Brain microvascular endothelial cell (primary cell): ENCODE data around the gene HLA-G.
"Not testable (repeated sequence)": the region's sequence is repeated elsewhere in the genome, so short reads cannot be mapped to it uniquely, and the experiment has no call there.

Experiments
- DNase-seq: peaks from one replicate; pipeline ENCODE4 v3.0.0-alpha.2; 2020
- H3K27ac ChIP-seq: fragments of 250-450 bp; sonication (Bioruptor Pico); 2 replicates; pipeline ENCODE4 v1.5.1; 2020; ENCODE audit warnings: mild to moderate bottlenecking, moderate library complexity
- H3K27me3 ChIP-seq: fragments of 250-450 bp; sonication (Bioruptor Pico); replicated peaks from 2 replicates; pipeline ENCODE4 v1.5.1; 2020; ENCODE audit warnings: mild to moderate bottlenecking
- H3K36me3 ChIP-seq: fragments of 250-450 bp; sonication (Bioruptor Pico); replicated peaks from 2 replicates; pipeline ENCODE4 v1.5.1; 2020; ENCODE audit warnings: mild to moderate bottlenecking
- H3K4me3 ChIP-seq: 2 replicates; pipeline ENCODE4 v1.5.1; 2011; ENCODE audit warnings: low read depth, mild to moderate bottlenecking, control low read depth, low read length, moderate library complexity
- CTCF ChIP-seq: IDR thresholded peaks from 2 replicates; pipeline ENCODE4 v1.5.1; 2011; ENCODE audit warnings: low read depth, mild to moderate bottlenecking, moderate library complexity, low read length, control low read depth, inconsistent platforms; ENCODE audit errors: missing control alignments
- in situ Hi-C: cut with HindIII; loops from 2 replicates; pipeline ENCODE4 v1.10.0; 2017; ENCODE audit warnings: low sequenced_read_pairs, low pct_ligation_motif_present

HLA-G gene

GRCh38 chr6:29861521-29862255 is 34.1 kb downstream of the HLA-G start:
- Histone ChIP-seq H3K27me3 (no peaks in the 10 kb centered on the region), H3K4me3 (no peak overlapping the region)
- in situ Hi-C loops = no loop called here

GRCh38 chr6:29864037-29864810 is 36.6 kb downstream of the HLA-G start:
- Histone ChIP-seq H3K4me3 (no peak overlapping the region), H3K27me3 (no peaks in the 10 kb centered on the region), H3K36me3 (no peaks in the 10 kb centered on the region), H3K27ac (no peak overlapping the region)
- DNase-seq = no peak
- TF ChIP-seq CTCF = no peak
- in situ Hi-C loops = no loop called here

More at GRCh38 chr6:29861521-29862255, 34.1 kb downstream of the HLA-G start:
- TF ChIP-seq CTCF = no peak
- Histone ChIP-seq H3K27ac (no peak overlapping the region), H3K36me3 (no peaks in the 10 kb centered on the region)
- DNase-seq = no peak

- TF ChIP-seq CTCF = no peak
Observed at GRCh38 chr6:29865631-29866030, 38.0 kb downstream of the HLA-G start.

GRCh38 chr6:29870104-29870503 is 42.5 kb downstream of the HLA-G start:
- Histone ChIP-seq H3K27me3 (no peaks in the 10 kb centered on the region), H3K36me3 (no peaks in the 10 kb centered on the region), H3K27ac (no peak overlapping the region), H3K4me3 (no peak overlapping the region)
- DNase-seq = no peak
- no peak for TF ChIP-seq CTCF
- in situ Hi-C loops = no loop called here

More at GRCh38 chr6:29865631-29866030, 38.0 kb downstream of the HLA-G start:
- in situ Hi-C loops = no loop called here
- H3K27ac ChIP-seq = no peak overlapping the region
- H3K27me3 ChIP-seq = no peaks in the 10 kb centered on the region
- no peaks in the 10 kb centered on the region for H3K36me3 ChIP-seq
- DNase-seq = no peak
- no peak overlapping the region for H3K4me3 ChIP-seq

- no peak for DNase-seq
- no peak overlapping the region for H3K27ac ChIP-seq
- no peaks in the 10 kb centered on the region for H3K36me3 ChIP-seq
- H3K27me3 ChIP-seq = no peaks in the 10 kb centered on the region
- no peak overlapping the region for H3K4me3 ChIP-seq
- no peak for TF ChIP-seq CTCF
- in situ Hi-C loops = no loop called here
Observed at GRCh38 chr6:29872791-29873190, 45.2 kb downstream of the HLA-G start.

GRCh38 chr6:29875257-29875656 is 47.6 kb downstream of the HLA-G start:
- Histone ChIP-seq H3K27ac (no peak overlapping the region), H3K4me3 (no peak overlapping the region), H3K27me3 (no peaks in the 10 kb centered on the region), H3K36me3 (no peaks in the 10 kb centered on the region)
- no peak for TF ChIP-seq CTCF
- DNase-seq = no peak
- in situ Hi-C loops = no loop called here

GRCh38 chr6:29875734-29876133 is 48.1 kb downstream of the HLA-G start:
- H3K27me3 ChIP-seq, H3K36me3 ChIP-seq, DNase-seq, in situ Hi-C loops, H3K4me3 ChIP-seq, H3K27ac ChIP-seq: not testable (repeated sequence)
